IMR-90 (cell line): ENCODE measurements around the gene GRIFIN. TPM values are rescaled to one million over a fixed set of nuclear protein-coding genes. Genes with fewer than 3 reads are reported as not detected.

Source experiments
- ATAC-seq: fragments of 200-7000 bp; cut with Tn5 transposase; 2 replicates; pipeline ENCODE4 v1.9.1; 2020; ENCODE audit warnings: low read depth, mild to moderate bottlenecking, moderate library complexity
- BruUV-seq: library from RNA; stranded (reverse); fragments of 400-500 nt; replicated peaks from 2 replicates; lab custom pipeline; 2021; lab: Mats Ljungman, UMichigan
- CTCF ChIA-PET: fragments of 300-600 bp; formaldehyde crosslinking; extraction: SDS; loops from one replicate; lab custom pipeline; 2021; ENCODE audit warnings: antibody characterized with exemption; lab: Yijun Ruan, JAX
- POLR2A ChIA-PET: fragments of 300-600 bp; sonication (Branson Sonifier 250); formaldehyde crosslinking; loops from one replicate; lab custom pipeline; 2022; ENCODE audit warnings: antibody characterized with exemption; ENCODE audit not compliant: unreplicated experiment; lab: Charles Lee
- DNase-seq: peaks from one replicate; pipeline ENCODE4 v3.0.0; 2013
- H2AFZ ChIP-seq: replicated peaks from 2 replicates; pipeline ENCODE3; 2013; ENCODE audit warnings: low read length, mild to moderate bottlenecking; ENCODE audit not compliant: poor library complexity
- H2AK5ac ChIP-seq: 2 replicates; pipeline ENCODE4 v1.6.1; 2013; ENCODE audit warnings: low read depth, low read length, inconsistent platforms
- H2AK9ac ChIP-seq: replicated peaks from 2 replicates; pipeline ENCODE3; 2013; ENCODE audit warnings: mild to moderate bottlenecking, low read depth, low read length, moderate library complexity; ENCODE audit not compliant: poor library complexity
- H2BK120ac ChIP-seq: 2 replicates; pipeline ENCODE4 v1.6.1; 2013; ENCODE audit warnings: low read depth, low read length, inconsistent platforms
- H2BK15ac ChIP-seq: 3 replicates; pipeline ENCODE4 v1.6.1; 2013; ENCODE audit warnings: low read depth, low read length, inconsistent platforms
- H2BK20ac ChIP-seq: 2 replicates; pipeline ENCODE4 v1.6.1; 2013; ENCODE audit warnings: low read depth, mild to moderate bottlenecking, inconsistent platforms, low read length, moderate library complexity
- H2BK5ac ChIP-seq: 2 replicates; pipeline ENCODE4 v1.6.1; 2013; ENCODE audit warnings: mild to moderate bottlenecking, low read depth, low read length, inconsistent platforms; ENCODE audit not compliant: poor library complexity, severe bottlenecking
- H3K14ac ChIP-seq: replicated peaks from 2 replicates; pipeline ENCODE4 v1.6.1; 2013; ENCODE audit warnings: low read depth, low read length, inconsistent platforms
- H3K18ac ChIP-seq: 2 replicates; pipeline ENCODE4 v1.6.1; 2013; ENCODE audit warnings: low read depth, low read length, control low read depth
- H3K23ac ChIP-seq: 2 replicates; pipeline ENCODE4 v1.6.1; 2013; ENCODE audit warnings: low read depth, low read length, inconsistent platforms
- H3K27ac ChIP-seq: 2 replicates; pipeline ENCODE4 v1.5.1; 2013; ENCODE audit warnings: mild to moderate bottlenecking, control low read depth, low read length; ENCODE audit not compliant: insufficient read depth
- H3K27me3 ChIP-seq: 2 replicates; pipeline ENCODE4 v1.6.1; 2013; ENCODE audit warnings: low read length; ENCODE audit not compliant: control insufficient read depth, insufficient read depth
- H3K36me3 ChIP-seq: 2 replicates; pipeline ENCODE4 v1.6.1; 2013; ENCODE audit warnings: low read length, mixed read lengths; ENCODE audit not compliant: control insufficient read depth, insufficient read depth
- H3K4ac ChIP-seq: 2 replicates; pipeline ENCODE4 v1.6.1; 2013; ENCODE audit warnings: low read depth, low read length, inconsistent platforms
- H3K4me1 ChIP-seq: 2 replicates; pipeline ENCODE4 v1.6.1; 2013; ENCODE audit warnings: low read length, mixed read lengths; ENCODE audit not compliant: control insufficient read depth, insufficient read depth
- H3K4me2 ChIP-seq: 2 replicates; pipeline ENCODE4 v1.6.1; 2013; ENCODE audit warnings: low read depth, mild to moderate bottlenecking, control low read depth, low read length, moderate library complexity
- H3K4me3 ChIP-seq: 2 replicates; pipeline ENCODE4 v1.5.1; 2013; ENCODE audit warnings: low read depth, mild to moderate bottlenecking, control low read depth, low read length, moderate library complexity; ENCODE audit not compliant: insufficient read depth
- H3K56ac ChIP-seq: 2 replicates; pipeline ENCODE4 v1.6.1; 2013; ENCODE audit warnings: low read length, inconsistent platforms; ENCODE audit not compliant: insufficient read depth; ENCODE audit errors: extremely low read depth
- H3K79me1 ChIP-seq, 2 experiments: 2 replicates each; pipeline ENCODE4 v1.6.1; 2013; ENCODE audit warnings: low read length in 2 of 2, inconsistent platforms in 1 of 2, low read depth in 1 of 2
- H3K9ac ChIP-seq: 2 replicates; pipeline ENCODE4 v1.6.1; 2013; ENCODE audit warnings: low read depth, low read length, control low read depth
- H3K9me1 ChIP-seq: 2 replicates; pipeline ENCODE4 v1.6.1; 2013; ENCODE audit warnings: low read length, inconsistent platforms; ENCODE audit not compliant: insufficient read depth
- H3K9me3 ChIP-seq: 2 replicates; pipeline ENCODE4 v1.6.1; 2013; ENCODE audit warnings: low read length; ENCODE audit not compliant: control insufficient read depth, insufficient read depth
- H4K20me1 ChIP-seq: 2 replicates; pipeline ENCODE4 v1.6.1; 2013; ENCODE audit warnings: low read length, inconsistent platforms; ENCODE audit not compliant: insufficient read depth
- H4K5ac ChIP-seq: 2 replicates; pipeline ENCODE4 v1.6.1; 2013; ENCODE audit warnings: mild to moderate bottlenecking, low read depth, low read length, control low read depth
- H4K8ac ChIP-seq, 2 experiments: 2 replicates each; pipeline ENCODE4 v1.6.1; 2013; ENCODE audit warnings: low read depth in 2 of 2, low read length in 2 of 2, control low read depth in 1 of 2, inconsistent platforms in 1 of 2
- H4K91ac ChIP-seq: 2 replicates; pipeline ENCODE4 v1.6.1; 2013; ENCODE audit warnings: low read depth, low read length, inconsistent platforms; ENCODE audit not compliant: insufficient read depth
- BHLHE40 ChIP-seq: fragments of 150-350 bp; IDR thresholded peaks from 2 replicates; pipeline ENCODE4 v1.6.1; 2016; ENCODE audit warnings: mild to moderate bottlenecking, low read depth, low read length
- CEBPB ChIP-seq: IDR thresholded peaks from 2 replicates; pipeline ENCODE4 v1.6.1; 2012; ENCODE audit warnings: low read depth, low read length, improper control_type of control experiment
- CHD1 ChIP-seq: IDR thresholded peaks from 2 replicates; pipeline ENCODE4 v1.6.1; 2012; ENCODE audit warnings: low read depth, low read length, improper control_type of control experiment
- CTCF ChIP-seq: conservative IDR thresholded peaks from 2 replicates; pipeline ENCODE4 v1.5.1; 2012; ENCODE audit warnings: mild to moderate bottlenecking, low read depth, low read length, improper control_type of control experiment
- ELK1 ChIP-seq: fragments of 150-350 bp; IDR thresholded peaks from 2 replicates; pipeline ENCODE4 v1.6.1; 2016; ENCODE audit warnings: low read depth, mild to moderate bottlenecking, low read length, moderate library complexity, borderline replicate concordance
- FOS ChIP-seq: fragments of 150-350 bp; IDR thresholded peaks from 2 replicates; pipeline ENCODE4 v1.6.1; 2016; ENCODE audit warnings: low read depth, low read length
- MAFK ChIP-seq: IDR thresholded peaks from 2 replicates; pipeline ENCODE4 v1.6.1; 2012; ENCODE audit warnings: low read depth, low read length, improper control_type of control experiment
- MAZ ChIP-seq: IDR thresholded peaks from 2 replicates; pipeline ENCODE4 v1.6.1; 2012; ENCODE audit warnings: low read depth, mild to moderate bottlenecking, low read length, improper control_type of control experiment, moderate library complexity, borderline replicate concordance
- MXI1 ChIP-seq: IDR thresholded peaks from 2 replicates; pipeline ENCODE4 v1.6.1; 2012; ENCODE audit warnings: low read depth, mild to moderate bottlenecking, low read length, moderate library complexity, borderline replicate concordance
- NFE2L2 ChIP-seq: fragments of 150-350 bp; IDR thresholded peaks from 2 replicates; pipeline ENCODE4 v1.6.1; 2016; ENCODE audit warnings: low read depth, mild to moderate bottlenecking, low read length
- RAD21 ChIP-seq: IDR thresholded peaks from 2 replicates; pipeline ENCODE4 v1.6.1; 2012; ENCODE audit warnings: low read length, improper control_type of control experiment
- RCOR1 ChIP-seq: IDR thresholded peaks from 2 replicates; pipeline ENCODE4 v1.6.1; 2012; ENCODE audit warnings: mild to moderate bottlenecking, low read length, improper control_type of control experiment; ENCODE audit not compliant: insufficient replicate concordance
- RFX5 ChIP-seq: IDR thresholded peaks from 2 replicates; pipeline ENCODE4 v1.8.0; 2012; ENCODE audit warnings: low read depth, mild to moderate bottlenecking, low read length, moderate library complexity
- SMC3 ChIP-seq: fragments of 150-350 bp; IDR thresholded peaks from 2 replicates; pipeline ENCODE4 v1.6.1; 2016; ENCODE audit warnings: low read depth, mild to moderate bottlenecking, antibody characterized with exemption, low read length, moderate library complexity
- USF2 ChIP-seq: fragments of 150-350 bp; IDR thresholded peaks from 2 replicates; pipeline ENCODE4 v1.6.1; 2017; ENCODE audit warnings: mild to moderate bottlenecking, antibody characterized with exemption, low read length, low read depth
- WGBS, 2 experiments: methylation state at CpG; one replicate each; pipeline versions ENCODE4 v1.1.5 to v1.1.7; 2013; ENCODE audit warnings: missing lambda C conversion rate in 2 of 2; ENCODE audit not compliant: insufficient read length in 1 of 2; ENCODE audit errors: extremely low coverage in 2 of 2; 5-methylcytosine and 5-hydroxymethylcytosine counted together
- dilution Hi-C: fragments of 300-500 bp; cut with HindIII; formaldehyde crosslinking; loops from one replicate; pipeline ENCODE4 v1.14.3; 2018; ENCODE audit warnings: low sequenced_read_pairs; ENCODE audit not compliant: unreplicated experiment
- in situ Hi-C: fragments of 300-500 bp; cut with MboI; formaldehyde crosslinking; loops from 3 replicates; pipeline ENCODE4 v1.14.3; 2019; ENCODE audit warnings: low sequenced_read_pairs, inconsistent platforms, mixed read lengths
- intact Hi-C: fragments of 100-400 bp; cut with micrococcal nuclease; formaldehyde crosslinking; loops from 2 replicates; pipeline ENCODE4 v1.10.0; 2022
- polyA plus RNA-seq, 3 experiments: library from polyadenylated mRNA; depleted of rRNA; stranded (reverse); fragments of >200 nt; gene quantifications; 2 replicates each; pipeline ENCODE4 v1.2.3, GENCODE V29; 2012; ENCODE audit warnings: low replicate concordance in 1 of 3
- total RNA-seq: library from RNA; depleted of rRNA; stranded (reverse); fragments of >200 nt; gene quantifications from 2 replicates; pipeline ENCODE4 v1.2.3, GENCODE V29; 2012

GRIFIN gene
- total and polyA plus RNA-seq, 2 of the 4 experiments (the other 2 are of a cell fraction) = not detected

GRCh38 chr7:2437537-2438148 is 38.6 kb downstream of the GRIFIN start:
- Histone ChIP-seq H3K23ac (no peak overlapping the region), H4K20me1 (no peaks in the 10 kb centered on the region), H3K4me3 (no peak overlapping the region), H4K5ac (no peak overlapping the region), H2BK15ac (no peak overlapping the region), H3K4me1 (no peaks in the 10 kb centered on the region), H4K91ac (no peak overlapping the region), H2BK5ac (no peak overlapping the region), H3K79me1 (no peaks in the 10 kb centered on the region; a peak in 1 of 4 replicates), H3K4ac (no peak overlapping the region), H3K36me3 (peaks cover 25% of the 10 kb centered on the region), H2BK120ac (no peak overlapping the region), H3K9me1 (0 out of 2 replicates have a peak, but pooled peaks cover 3% of the 10 kb centered on the region), H3K27ac (no peak overlapping the region), H3K9me3 (no peaks in the 10 kb centered on the region), H2AFZ (no peak overlapping the region), H3K18ac (no peak overlapping the region), H2AK9ac (no peak overlapping the region), H3K27me3 (no peaks in the 10 kb centered on the region), H2BK20ac (no peak overlapping the region), H3K9ac (no peak overlapping the region), H2AK5ac (no peak overlapping the region), H3K56ac (no peak overlapping the region), H3K14ac (no peak overlapping the region), H3K4me2 (no peak overlapping the region), H4K8ac (no peak overlapping the region)
- no peak for ATAC-seq
- ChIA-PET POLR2A (no interaction called here), CTCF (no interaction called here)
- dilution Hi-C loops = no loop called here
- intact Hi-C loops = no loop called here
- TF ChIP-seq RCOR1 (no peak), NFE2L2 (no peak), BHLHE40 (no peak), FOS (no peak), MAZ (no peak), CTCF (no peak), RAD21 (no peak), ELK1 (no peak), CHD1 (no peak), MAFK (no peak), SMC3 (no peak), CEBPB (no peak), USF2 (no peak), MXI1 (no peak), RFX5 (no peak)
- in situ Hi-C loops = no loop called here
- WGBS, 2 experiments = 93% methylated on average over 2 of the region's 16 CpGs; no CpG with 5 or more reads in 1 of the 2 experiments
- no peak for DNase-seq
- BruUV-seq = no TSS peak
